Measurements from ENCODE around the gene KIF17. TPM values are rescaled to one million over a fixed set of nuclear protein-coding genes. Genes with fewer than 3 reads are reported as not detected.
A peak's percentile ranks its signal among the peaks of the same experiment; 100 is the strongest.

KIF17 gene
- total and polyA plus RNA-seq, 4 experiments from 2014 or later = not detected

GRCh38 chr1:20640183-20640597 lies 77.6 kb downstream of the KIF17 start:
- no peaks in the 10 kb centered on the region for H3K27me3 ChIP-seq (ENCODE audit: insufficient read depth, low read length)
- H3K27me3 Mint-ChIP-seq = no peaks in the 10 kb centered on the region
- CTCF ChIA-PET (ENCODE audit: partially characterized antibody) = interaction anchor here (1.0 to 3.4 kb wide), 4 partner anchors 10 to 117 kb away, joined by 3 to 21 read pairs (median 4); partner anchors contain the start of gene DDOST
- H3K27ac ChIP-seq (ENCODE audit: low read depth, low read length) = no peak overlapping the region
- H3K4me1 Mint-ChIP-seq = peaks cover 0 to 6% (median 5%) of the 10 kb centered on the region in 4 donors
- intact Hi-C loops (cut with micrococcal nuclease) = loop anchor here (5.0 kb wide), 1 partner anchor 428 kb away; no protein-coding TSS in a partner anchor
- no peak overlapping the region for H3K4me3 ChIP-seq (ENCODE audit: low read length in 2 of 2)
- peak; percentile 46 to 58 (median 54) for DNase-seq
- H3K36me3 ChIP-seq (ENCODE audit: insufficient read depth, low read length) = peaks cover 4% of the 10 kb centered on the region
- POLR2A ChIA-PET (ENCODE audit: partially characterized antibody) = no interaction called here
- peaks cover 0 to 5% (median 0%) of the 10 kb centered on the region in 8 donors for H3K9me3 Mint-ChIP-seq
- H3K36me3 Mint-ChIP-seq = peaks cover 30 to 49% of the 10 kb centered on the region in 2 donors
- peak overlapping the region in 1 of 8 donors; percentile 21 for H3K4me3 Mint-ChIP-seq
- H3K27ac Mint-ChIP-seq = peak overlapping the region in 1 of 7 donors; percentile 31
- H3K4me1 ChIP-seq (ENCODE audit: insufficient read depth, low read length) = no peaks in the 10 kb centered on the region
- no peaks in the 10 kb centered on the region for H3K9me3 ChIP-seq (ENCODE audit: control insufficient read depth in 1 of 2, low read length in 2 of 2)

GRCh38 chr1:20636785-20637347 lies 80.9 kb downstream of the KIF17 start:
- intact Hi-C loops (cut with micrococcal nuclease) = no loop called here
- Histone ChIP-seq H3K27ac (ENCODE audit: low read depth, low read length) (no peak overlapping the region), H3K4me1 (ENCODE audit: insufficient read depth, low read length) (peaks cover 16% of the 10 kb centered on the region), H3K36me3 (ENCODE audit: insufficient read depth, low read length) (peaks cover 4% of the 10 kb centered on the region), H3K27me3 (ENCODE audit: insufficient read depth, low read length) (no peaks in the 10 kb centered on the region), H3K9me3 (ENCODE audit: control insufficient read depth in 1 of 2, low read length in 2 of 2) (no peaks in the 10 kb centered on the region), H3K4me3 (ENCODE audit: low read length in 2 of 2) (no peak overlapping the region)
- ChIA-PET POLR2A (ENCODE audit: partially characterized antibody) (no interaction called here), CTCF (ENCODE audit: partially characterized antibody) (interaction anchor here (0.8 to 2.0 kb wide), 4 partner anchors 11 to 115 kb away, joined by 3 to 7 read pairs (median 4); no protein-coding TSS in a partner anchor)
- H3K9me3 Mint-ChIP-seq = peaks cover 0 to 5% (median 0%) of the 10 kb centered on the region in 8 donors
- peaks cover 23 to 33% of the 10 kb centered on the region in 2 donors for H3K36me3 Mint-ChIP-seq
- H3K4me3 Mint-ChIP-seq = peak overlapping the region in 1 of 8 donors; percentile 55
- H3K27ac Mint-ChIP-seq = no peak overlapping the region
- no peaks in the 10 kb centered on the region for H3K27me3 Mint-ChIP-seq
- H3K4me1 Mint-ChIP-seq = peaks cover 8 to 23% (median 15%) of the 10 kb centered on the region in 4 donors
- no peak for DNase-seq

GRCh38 chr1:20634594-20635084 lies 83.2 kb downstream of the KIF17 start:
- Histone ChIP-seq H3K27ac (ENCODE audit: low read depth, low read length) (peak overlapping the region; percentile 68), H3K27me3 (ENCODE audit: insufficient read depth, low read length) (no peaks in the 10 kb centered on the region), H3K4me3 (ENCODE audit: low read length in 2 of 2) (peak overlapping the region; percentile 45 to 62), H3K36me3 (ENCODE audit: insufficient read depth, low read length) (peaks cover 4% of the 10 kb centered on the region), H3K4me1 (ENCODE audit: insufficient read depth, low read length) (peaks cover 16% of the 10 kb centered on the region), H3K9me3 (ENCODE audit: control insufficient read depth in 1 of 2, low read length in 2 of 2) (no peaks in the 10 kb centered on the region)
- Mint-ChIP-seq H3K4me1 (peaks cover 4 to 17% (median 12%) of the 10 kb centered on the region in 4 donors), H3K36me3 (peaks cover 13 to 23% of the 10 kb centered on the region in 2 donors), H3K4me3 (peak overlapping the region; percentile 89 to 96 (median 92)), H3K9me3 (peaks cover 0 to 3% (median 0%) of the 10 kb centered on the region in 8 donors), H3K27me3 (no peaks in the 10 kb centered on the region), H3K27ac (peak overlapping the region in 6 of 7 donors; percentile 85 to 95 (median 90))
- DNase-seq = peak in 4 of 5 donors; percentile 23 to 53 (median 38)
- CTCF ChIA-PET (ENCODE audit: partially characterized antibody) = interaction anchor here (1.2 to 4.2 kb wide), 6 partner anchors 8 to 111 kb away, joined by 3 to 24 read pairs (median 10); partner anchors contain the start of gene DDOST
- intact Hi-C loops (cut with micrococcal nuclease) = loop anchor here (1.0 to 5.0 kb wide), 2 partner anchors 27 to 127 kb away; partner anchors contain the start of genes DDOST and MUL1
- POLR2A ChIA-PET (ENCODE audit: partially characterized antibody) = interaction anchor here (0.8 to 2.4 kb wide), 7 partner anchors 8 to 152 kb away, joined by 3 to 24 read pairs (median 4); partner anchors contain the start of genes DDOST, HP1BP3 and MUL1

DNA sequence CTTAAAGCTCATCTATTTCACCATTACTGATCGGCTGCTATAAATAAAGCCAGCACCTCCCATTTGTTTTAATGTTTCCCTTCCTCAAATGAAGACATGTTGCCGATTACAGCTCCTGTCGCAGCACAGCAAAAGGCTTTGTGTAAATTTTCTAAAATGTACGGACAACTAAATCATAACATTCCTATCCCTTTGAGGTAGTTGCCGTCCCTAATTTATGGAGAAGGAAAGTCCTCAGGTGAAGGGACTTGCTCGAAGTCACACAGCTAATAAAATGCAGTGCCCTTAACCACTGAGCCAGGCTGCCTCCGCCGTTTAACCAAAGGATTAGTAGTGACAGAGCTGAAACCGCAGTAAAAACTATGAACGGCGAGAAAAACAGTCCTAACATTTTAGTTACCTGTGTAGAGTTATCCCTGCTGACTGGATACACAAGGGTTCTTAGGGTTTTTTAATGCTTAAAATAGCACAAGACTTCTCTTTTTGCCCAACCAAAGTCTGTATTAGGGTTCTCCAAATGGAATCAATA lies 83.7 kb downstream of the KIF17 start:
- Mint-ChIP-seq H3K27ac (peak overlapping the region; percentile 85 to 95 (median 91)), H3K9me3 (peaks cover 0 to 3% (median 0%) of the 10 kb centered on the region in 8 donors), H3K27me3 (no peaks in the 10 kb centered on the region), H3K4me3 (peak overlapping the region; percentile 89 to 96 (median 92)), H3K36me3 (peaks cover 11 to 20% of the 10 kb centered on the region in 2 donors), H3K4me1 (peaks cover 4 to 17% (median 12%) of the 10 kb centered on the region in 4 donors)
- H3K4me3 ChIP-seq (ENCODE audit: low read length in 2 of 2) = peak overlapping the region; percentile 45 to 62
- ChIA-PET POLR2A (ENCODE audit: partially characterized antibody) (interaction anchor here (0.6 to 2.4 kb wide), 17 partner anchors 9 to 1817 kb away, joined by 3 to 24 read pairs (median 4); partner anchors contain the start of genes DDOST, HP1BP3, MUL1 and OTUD3), CTCF (ENCODE audit: partially characterized antibody) (interaction anchor here (0.6 to 4.2 kb wide), 14 partner anchors 9 to 111 kb away, joined by 3 to 24 read pairs (median 4); partner anchors contain the start of gene DDOST)
- intact Hi-C loops (cut with micrococcal nuclease) = loop anchor here (1.0 to 5.0 kb wide), 2 partner anchors 27 to 127 kb away; partner anchors contain the start of genes DDOST and MUL1
- H3K4me1 ChIP-seq (ENCODE audit: insufficient read depth, low read length) = peaks cover 16% of the 10 kb centered on the region
- H3K36me3 ChIP-seq (ENCODE audit: insufficient read depth, low read length) = no peaks in the 10 kb centered on the region
- no peaks in the 10 kb centered on the region for H3K27me3 ChIP-seq (ENCODE audit: insufficient read depth, low read length)
- peak in 2 of 5 donors; percentile 58 to 61 for DNase-seq
- H3K27ac ChIP-seq (ENCODE audit: low read depth, low read length) = peak overlapping the region; percentile 68
- no peaks in the 10 kb centered on the region for H3K9me3 ChIP-seq (ENCODE audit: control insufficient read depth in 1 of 2, low read length in 2 of 2)

DNA sequence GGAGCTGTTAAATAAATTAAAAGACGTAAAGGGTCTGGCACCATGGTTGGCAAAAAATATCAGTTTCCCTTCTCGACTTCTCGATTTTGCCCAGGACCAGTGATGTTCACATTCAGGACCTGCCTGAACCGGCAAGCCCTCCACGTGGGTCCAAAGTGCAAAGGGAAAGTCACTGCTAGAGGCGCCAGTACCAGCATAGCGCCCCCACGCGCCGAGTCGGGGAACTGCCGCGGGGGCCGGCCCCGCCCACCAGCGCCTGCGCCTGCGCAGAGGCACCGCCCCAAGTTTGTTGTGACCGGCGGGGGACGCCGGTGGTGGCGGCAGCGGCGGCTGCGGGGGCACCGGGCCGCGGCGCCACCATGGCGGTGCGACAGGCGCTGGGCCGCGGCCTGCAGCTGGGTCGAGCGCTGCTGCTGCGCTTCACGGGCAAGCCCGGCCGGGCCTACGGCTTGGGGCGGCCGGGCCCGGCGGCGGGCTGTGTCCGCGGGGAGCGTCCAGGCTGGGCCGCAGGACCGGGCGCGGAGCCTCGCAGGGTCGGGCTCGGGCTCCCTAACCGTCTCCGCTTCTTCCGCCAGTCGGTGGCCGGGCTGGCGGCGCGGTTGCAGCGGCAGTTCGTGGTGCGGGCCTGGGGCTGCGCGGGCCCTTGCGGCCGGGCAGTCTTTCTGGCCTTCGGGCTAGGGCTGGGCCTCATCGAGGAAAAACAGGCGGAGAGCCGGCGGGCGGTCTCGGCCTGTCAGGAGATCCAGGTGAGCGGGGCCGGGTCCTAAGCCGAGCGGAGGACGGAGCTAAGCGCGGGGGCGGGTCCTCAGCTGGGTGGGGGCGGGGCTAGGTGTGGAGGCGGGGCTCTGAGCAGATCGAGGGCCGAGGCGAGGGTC lies 84.4 kb downstream of the KIF17 start, which contains the start of gene PINK1:
Gene PINK1, plus strand, starts transcription at position 269 of the 875 bp plus-strand sequence. Its CDS starts 91 bp downstream, at position 360.
- Mint-ChIP-seq H3K27me3 (peaks cover 1 to 2% of the 10 kb centered on the region in 2 donors), H3K36me3 (peaks cover 4 to 13% of the 10 kb centered on the region in 2 donors), H3K9me3 (peaks cover 0 to 7% (median 0%) of the 10 kb centered on the region in 8 donors), H3K4me1 (peaks cover 4 to 17% (median 12%) of the 10 kb centered on the region in 4 donors), H3K4me3 (peak within 1 kb of the TSS; percentile 89 to 96 (median 92)), H3K27ac (peak within 1 kb of the TSS; percentile 85 to 95 (median 91))
- peak within 1 kb of the TSS; percentile 45 to 62 for H3K4me3 ChIP-seq (ENCODE audit: low read length in 2 of 2)
- H3K36me3 ChIP-seq (ENCODE audit: insufficient read depth, low read length) = no peaks in the 10 kb centered on the region
- peaks cover 16% of the 10 kb centered on the region for H3K4me1 ChIP-seq (ENCODE audit: insufficient read depth, low read length)
- peak within 1 kb of the TSS; percentile 68 for H3K27ac ChIP-seq (ENCODE audit: low read depth, low read length)
- ChIA-PET POLR2A (ENCODE audit: partially characterized antibody) (interaction anchor here (0.5 to 2.4 kb wide), 18 partner anchors 8 to 1818 kb away, joined by 3 to 24 read pairs (median 4); partner anchors contain the start of genes DDOST, HP1BP3, MUL1 and OTUD3), CTCF (ENCODE audit: partially characterized antibody) (interaction anchor here (0.6 to 4.2 kb wide), 19 partner anchors 10 to 154 kb away, joined by 3 to 24 read pairs (median 4); partner anchors contain the start of gene DDOST)
- no peaks in the 10 kb centered on the region for H3K27me3 ChIP-seq (ENCODE audit: insufficient read depth, low read length)
- intact Hi-C loops (cut with micrococcal nuclease) = loop anchor here (1.0 to 5.0 kb wide), 3 partner anchors 28 to 126 kb away; partner anchors contain the start of genes DDOST and MUL1
- peak; percentile 78 to 92 (median 87) for DNase-seq
- H3K9me3 ChIP-seq (ENCODE audit: control insufficient read depth in 1 of 2, low read length in 2 of 2) = no peaks in the 10 kb centered on the region

DNA sequence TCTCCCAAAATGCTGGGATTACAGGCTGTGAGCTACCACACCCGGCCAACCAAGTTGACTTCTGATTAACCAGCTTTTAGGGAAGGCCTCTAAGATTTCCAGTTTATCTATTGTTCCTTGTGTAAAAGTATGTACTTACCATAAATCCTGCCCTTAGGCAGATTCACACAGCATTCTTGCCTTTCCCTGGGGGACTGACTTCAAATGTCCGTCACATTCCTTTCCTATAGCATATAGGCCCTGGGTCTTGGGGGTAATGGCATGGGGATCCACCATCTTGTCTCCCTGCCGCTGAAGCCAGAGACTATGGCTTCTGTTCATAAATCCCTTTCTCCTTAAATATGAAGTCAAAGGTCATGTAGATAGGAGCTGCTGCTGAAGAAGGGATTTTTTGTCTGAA lies 85.4 kb downstream of the KIF17 start:
- Histone ChIP-seq H3K4me1 (ENCODE audit: insufficient read depth, low read length) (peaks cover 16% of the 10 kb centered on the region), H3K27ac (ENCODE audit: low read depth, low read length) (no peak overlapping the region), H3K36me3 (ENCODE audit: insufficient read depth, low read length) (no peaks in the 10 kb centered on the region), H3K9me3 (ENCODE audit: control insufficient read depth in 1 of 2, low read length in 2 of 2) (no peaks in the 10 kb centered on the region), H3K27me3 (ENCODE audit: insufficient read depth, low read length) (no peaks in the 10 kb centered on the region), H3K4me3 (ENCODE audit: low read length in 2 of 2) (no peak overlapping the region)
- Mint-ChIP-seq H3K27me3 (peaks cover 5 to 6% of the 10 kb centered on the region in 2 donors), H3K9me3 (peaks cover 0 to 15% (median under 1%) of the 10 kb centered on the region in 8 donors), H3K36me3 (peaks cover 7 to 8% of the 10 kb centered on the region in 2 donors), H3K4me1 (peaks cover 4 to 17% (median 12%) of the 10 kb centered on the region in 4 donors), H3K27ac (peak overlapping the region in 2 of 7 donors; percentile 24 to 61), H3K4me3 (peak overlapping the region; percentile 76 to 87 (median 80))
- ChIA-PET CTCF (ENCODE audit: partially characterized antibody) (interaction anchor here (0.7 to 4.2 kb wide), 9 partner anchors 11 to 155 kb away, joined by 3 to 24 read pairs (median 6); partner anchors contain the start of gene DDOST), POLR2A (ENCODE audit: partially characterized antibody) (interaction anchor here (0.8 kb wide), 1 partner anchor 29 kb away, joined by 3 read pairs; the partner anchor contains the start of gene DDOST)
- no peak for DNase-seq
- intact Hi-C loops (cut with micrococcal nuclease) = loop anchor here (2.0 to 5.0 kb wide), 2 partner anchors 110 to 125 kb away; partner anchors contain the start of gene MUL1

Data from CD4-positive, alpha-beta memory T cell (primary cell).